GM12878 (cell line): ENCODE data around the gene OR7G2.

Experiments
- ASH2L ChIP-seq: fragments of 300-600, 200-600 bp; sonication (generic); IDR thresholded peaks from 2 replicates; pipeline ENCODE4 v1.6.1; 2017; ENCODE audit warnings: low read depth, mild to moderate bottlenecking, borderline replicate concordance
- CEBPB ChIP-seq, 2 experiments: fragments of 150-350 bp in 1 of 2; IDR thresholded peaks; 2 replicates each; pipeline ENCODE4 v1.6.1; 2012 to 2014; ENCODE audit warnings: low read depth in 2 of 2, low read length in 2 of 2, borderline replicate concordance in 1 of 2, inconsistent platforms in 1 of 2
- CTCF ChIP-seq, 3 experiments: IDR thresholded peaks in 2 of 3; conservative IDR thresholded peaks in 1 of 3; 2 replicates each; pipeline ENCODE4 v1.5.1; 2011; ENCODE audit warnings: low read depth in 3 of 3, low read length in 3 of 3, mild to moderate bottlenecking in 3 of 3, control low read depth in 2 of 3, moderate library complexity in 2 of 3, inconsistent platforms in 1 of 3, mixed read lengths in 1 of 3; ENCODE audit not compliant: control insufficient read depth in 2 of 3, insufficient read depth in 1 of 3; ENCODE audit errors: extremely low read depth in 1 of 3
- E2F8 ChIP-seq: fragments of 450-650 bp; IDR thresholded peaks from 2 replicates; pipeline ENCODE4 v1.6.1; 2018; ENCODE audit warnings: mild to moderate bottlenecking, low read depth, moderate library complexity; ENCODE audit not compliant: partially characterized antibody
- EZH2 ChIP-seq: IDR thresholded peaks from 2 replicates; pipeline ENCODE4 v1.6.1; 2012; ENCODE audit warnings: low read depth, mild to moderate bottlenecking, control low read depth, inconsistent platforms, low read length, borderline replicate concordance; ENCODE audit not compliant: control insufficient read depth
- GABPA ChIP-seq: IDR thresholded peaks from 2 replicates; pipeline ENCODE4 v1.6.1; 2014; ENCODE audit warnings: antibody characterized with exemption, low read depth, mild to moderate bottlenecking, inconsistent platforms
- HDAC2 ChIP-seq: fragments of 200-600 bp; sonication (generic); IDR thresholded peaks from 2 replicates; pipeline ENCODE4 v1.6.1; 2017
- POLR2A ChIP-seq: IDR thresholded peaks from 2 replicates; pipeline ENCODE4 v1.6.1; 2011; ENCODE audit warnings: low read depth, mild to moderate bottlenecking, low read length
- POLR2AphosphoS5 ChIP-seq: IDR thresholded peaks from 2 replicates; pipeline ENCODE4 v1.6.1; 2011; ENCODE audit warnings: mild to moderate bottlenecking, low read length, inconsistent platforms
- RAD21 ChIP-seq: IDR thresholded peaks from 2 replicates; pipeline ENCODE4 v1.6.1; 2011; ENCODE audit warnings: mild to moderate bottlenecking, low read depth, low read length, moderate library complexity; ENCODE audit not compliant: insufficient read depth
- RFX5 ChIP-seq: IDR thresholded peaks from 2 replicates; pipeline ENCODE4 v1.6.1; 2011; ENCODE audit warnings: low read depth, low read length, improper control_type of control experiment
- SIN3A ChIP-seq: IDR thresholded peaks from 2 replicates; pipeline ENCODE4 v1.6.1; 2012; ENCODE audit warnings: low read depth, low read length, improper control_type of control experiment
- SMARCA5 ChIP-seq: fragments of 450-650 bp; IDR thresholded peaks from 2 replicates; pipeline ENCODE4 v1.6.1; 2017; ENCODE audit warnings: mild to moderate bottlenecking
- ZNF687 ChIP-seq: fragments of 450-650 bp; IDR thresholded peaks from 2 replicates; pipeline ENCODE4 v1.6.1; 2017; ENCODE audit warnings: mild to moderate bottlenecking, moderate library complexity

- no peak for TF ChIP-seq HDAC2
- TF ChIP-seq POLR2A, result no peak
- TF ChIP-seq GABPA, result no peak
- TF ChIP-seq ZNF687, result no peak
- no peak for TF ChIP-seq POLR2AphosphoS5
- no peak for TF ChIP-seq CEBPB (IDR thresholded peaks at IDR 0.05; ENCODE audit: borderline replicate concordance in 1 of 2, low read depth in 2 of 2, low read length in 2 of 2)
- no peak for TF ChIP-seq ASH2L
- no peak for TF ChIP-seq EZH2
- no peak for TF ChIP-seq RFX5
- TF ChIP-seq SIN3A, result no peak
- TF ChIP-seq E2F8, result no peak
- no peak for TF ChIP-seq SMARCA5
- no peak for TF ChIP-seq RAD21
- TF ChIP-seq CTCF (IDR thresholded peaks at IDR 0.05 in 2 of 3, conservative IDR thresholded peaks at IDR 0.05 in 1 of 3; ENCODE audit: control insufficient read depth in 2 of 3, extremely low read depth in 1 of 3, insufficient read depth in 1 of 3, low read depth in 3 of 3, low read length in 3 of 3), result no peak
Measured at GRCh38 chr19:9086761-9087160, 20.5 kb downstream of the OR7G2 start, which contains the start of gene OR1M1.
